ENCODE results near the gene TSPAN17.

The TSPAN17 gene

DNA sequence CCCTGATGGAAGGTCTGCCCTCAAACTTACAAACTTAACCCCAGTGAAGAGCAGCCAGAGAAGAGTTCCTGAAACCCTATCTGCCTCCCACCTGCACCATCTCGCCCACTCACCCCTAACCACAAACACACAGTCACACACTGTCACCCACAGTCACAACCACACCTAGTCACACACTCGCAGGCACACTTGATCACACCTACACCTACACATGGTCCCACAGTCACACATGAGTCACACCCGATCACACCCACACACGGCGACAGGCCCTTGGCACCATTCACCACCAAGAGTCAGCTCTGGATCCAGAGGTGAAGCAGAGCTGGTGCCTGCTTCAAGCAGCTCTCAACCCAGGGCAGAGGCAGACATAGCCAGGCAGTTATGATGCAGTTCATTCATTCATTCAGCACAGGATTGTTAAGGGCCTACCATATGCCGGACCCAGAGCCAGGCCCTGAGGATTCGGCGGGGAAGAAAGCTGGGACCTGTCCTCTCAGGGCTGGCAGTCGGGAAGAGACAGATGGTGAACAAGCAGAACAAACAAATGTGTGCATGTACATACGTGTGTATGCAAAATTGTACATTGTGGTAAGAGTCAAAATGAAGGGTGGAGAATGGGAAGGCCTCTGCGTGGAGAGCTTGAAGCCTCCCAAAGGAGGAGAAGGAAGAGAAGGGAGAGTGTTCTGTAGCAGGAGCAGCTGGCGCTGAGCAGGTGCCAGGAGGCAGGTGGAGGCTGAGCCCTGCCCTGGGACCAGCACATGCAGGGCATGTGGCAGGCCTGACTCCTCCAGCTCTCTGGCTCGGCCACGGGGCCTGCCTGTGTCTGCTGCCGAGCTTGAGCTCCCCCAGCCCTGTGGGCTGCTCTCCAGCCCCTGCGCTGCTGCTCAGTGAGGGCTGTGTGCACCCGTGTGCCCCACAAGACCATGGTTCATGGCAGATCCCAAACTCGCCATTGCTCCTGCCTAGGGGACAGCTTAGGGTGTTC lies 6.4 kb downstream of the TSPAN17 start:
- H3K4me3 ChIP-seq (ENCODE audit: low read length), result no peak overlapping the region
- no peak for TF ChIP-seq ZNF274 (IDR thresholded peaks at IDR 0.05; ENCODE audit: low read depth, low read length)

DNA sequence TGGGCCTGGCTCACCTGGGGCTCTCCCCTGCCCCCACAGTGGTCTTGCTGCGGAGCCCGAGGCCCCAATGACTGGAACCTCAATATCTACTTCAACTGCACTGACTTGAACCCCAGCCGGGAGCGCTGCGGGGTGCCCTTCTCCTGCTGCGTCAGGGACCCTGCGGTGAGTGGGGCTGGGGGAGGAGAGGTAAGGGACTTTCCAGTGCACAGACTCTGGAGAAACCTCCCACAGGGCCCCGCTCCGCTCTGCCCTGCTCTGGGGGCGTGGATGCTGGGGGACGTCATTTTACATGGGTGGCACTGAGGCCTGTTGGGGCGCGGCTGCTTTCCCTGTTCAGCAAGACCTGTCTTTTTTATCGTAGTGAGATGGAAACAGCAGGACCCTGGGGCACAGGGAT lies 7.6 kb downstream of the TSPAN17 start:
- no peak overlapping the region for H3K4me3 ChIP-seq (ENCODE audit: low read length)
- no peak for TF ChIP-seq ZNF274 (IDR thresholded peaks at IDR 0.05; ENCODE audit: low read depth, low read length)

DNA sequence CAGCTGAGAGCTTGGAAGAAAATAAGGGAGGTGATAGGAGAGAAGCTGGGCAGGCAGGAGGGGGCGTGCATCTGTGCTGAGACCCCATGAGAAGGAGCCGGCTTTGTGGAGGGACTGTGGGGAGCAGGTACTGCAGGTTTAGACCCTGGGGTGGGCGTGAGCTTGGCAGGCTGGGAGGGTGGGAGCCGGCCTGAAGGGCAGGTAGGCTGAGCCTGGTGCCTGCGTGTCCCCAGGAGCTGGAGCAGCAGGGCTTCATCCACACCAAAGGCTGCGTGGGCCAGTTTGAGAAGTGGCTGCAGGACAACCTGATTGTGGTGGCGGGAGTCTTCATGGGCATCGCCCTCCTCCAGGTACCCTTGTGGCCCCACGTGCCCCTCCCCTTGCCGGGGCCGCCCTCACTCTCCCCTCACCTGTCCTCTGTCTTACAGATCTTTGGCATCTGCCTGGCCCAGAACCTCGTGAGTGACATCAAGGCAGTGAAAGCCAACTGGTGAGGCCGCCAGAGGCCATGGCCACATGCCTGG lies 9.2 kb downstream of the TSPAN17 start:
- H3K4me3 ChIP-seq (ENCODE audit: low read length), result no peak overlapping the region
- no peak for TF ChIP-seq ZNF274 (IDR thresholded peaks at IDR 0.05; ENCODE audit: low read depth, low read length)

DNA sequence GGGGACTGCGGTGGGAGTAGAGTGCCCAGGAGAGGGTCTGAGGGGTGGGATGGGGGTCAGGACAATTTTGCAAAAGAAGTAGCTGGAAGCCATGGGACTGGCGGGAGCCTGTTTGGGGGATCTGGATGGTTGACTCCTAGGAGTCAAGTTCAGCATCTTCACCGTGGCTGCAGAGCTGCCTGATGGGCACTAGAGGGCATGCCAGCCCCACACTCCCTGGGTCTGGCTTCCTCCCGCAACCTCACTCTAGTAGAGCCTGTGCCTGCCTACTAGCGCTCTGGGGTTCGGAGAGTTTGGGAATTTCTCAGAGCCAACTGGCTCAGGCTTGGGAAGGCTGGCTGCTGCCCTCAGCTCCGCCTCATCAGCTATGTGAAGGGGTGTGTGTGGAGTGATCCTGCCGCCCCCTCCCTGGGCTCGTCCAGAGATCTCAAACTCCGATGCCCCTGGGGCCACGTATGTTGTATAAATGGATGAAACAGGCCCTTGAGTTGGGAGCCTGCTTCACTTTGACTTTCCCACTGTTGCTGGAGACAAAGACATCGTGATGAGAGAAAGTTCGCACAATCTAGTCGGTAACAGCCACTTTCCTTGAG lies 10.8 kb downstream of the TSPAN17 start:
- TF ChIP-seq ZNF274 (IDR thresholded peaks at IDR 0.05; ENCODE audit: low read depth, low read length), result no peak
- no peak overlapping the region for H3K4me3 ChIP-seq (ENCODE audit: low read length)

DNA sequence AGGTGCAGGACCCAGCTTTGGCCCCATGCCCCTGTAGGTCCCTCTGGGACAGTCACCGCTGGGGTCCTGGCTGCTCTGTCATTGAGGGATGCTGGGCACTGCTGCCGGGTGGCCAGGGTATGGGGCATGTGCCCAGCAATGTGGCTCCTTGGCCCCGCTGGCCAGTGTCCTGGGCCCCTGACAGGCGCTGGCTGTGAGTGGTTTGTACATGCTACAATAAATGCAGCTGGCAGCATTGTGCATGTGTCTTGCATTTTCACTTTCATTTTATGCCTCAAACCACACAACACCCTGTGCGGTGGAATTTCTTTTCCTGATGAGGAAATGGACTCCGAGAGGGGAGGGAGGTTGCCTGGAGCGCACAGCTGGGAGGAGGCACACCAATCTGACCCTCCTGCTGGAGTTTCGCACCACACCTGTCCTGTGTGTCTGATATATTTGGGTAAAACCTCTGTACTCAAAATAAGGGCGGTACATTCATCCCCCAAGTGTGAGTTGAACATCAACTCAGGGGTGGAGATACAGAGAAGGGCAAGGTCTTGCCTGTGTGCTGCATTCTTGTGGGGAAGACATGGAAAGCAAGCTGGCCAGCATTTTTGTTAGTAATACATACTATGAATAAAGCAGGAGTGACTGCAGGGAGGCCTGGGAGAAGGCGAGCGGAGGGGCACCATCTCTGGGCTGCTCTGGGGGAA lies 11.7 kb downstream of the TSPAN17 start:
- TF ChIP-seq ZNF274 (IDR thresholded peaks at IDR 0.05; ENCODE audit: low read depth, low read length), result no peak
- H3K4me3 ChIP-seq (ENCODE audit: low read length), result no peak overlapping the region; the same call in 1 of the 2 replicates

DNA sequence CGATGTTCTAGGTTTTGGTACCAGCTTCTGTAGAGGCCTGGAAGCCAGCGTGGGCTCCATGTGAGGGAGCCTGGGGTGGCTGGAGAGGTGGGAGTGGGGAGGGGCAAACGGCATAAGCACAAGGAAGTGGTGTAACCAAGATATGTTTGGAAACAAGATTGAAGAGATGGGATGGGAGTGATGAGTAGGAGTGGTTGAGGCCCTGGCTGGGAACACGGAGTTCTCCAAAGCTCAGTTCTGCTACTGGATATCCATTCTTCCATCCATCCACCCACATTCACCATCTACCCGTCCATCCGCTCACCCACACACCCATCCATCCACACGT lies 12.2 kb downstream of the TSPAN17 start:
- no peak for TF ChIP-seq ZNF274 (IDR thresholded peaks at IDR 0.05; ENCODE audit: low read depth, low read length)
- H3K4me3 ChIP-seq (ENCODE audit: low read length), result no peak overlapping the region

DNA sequence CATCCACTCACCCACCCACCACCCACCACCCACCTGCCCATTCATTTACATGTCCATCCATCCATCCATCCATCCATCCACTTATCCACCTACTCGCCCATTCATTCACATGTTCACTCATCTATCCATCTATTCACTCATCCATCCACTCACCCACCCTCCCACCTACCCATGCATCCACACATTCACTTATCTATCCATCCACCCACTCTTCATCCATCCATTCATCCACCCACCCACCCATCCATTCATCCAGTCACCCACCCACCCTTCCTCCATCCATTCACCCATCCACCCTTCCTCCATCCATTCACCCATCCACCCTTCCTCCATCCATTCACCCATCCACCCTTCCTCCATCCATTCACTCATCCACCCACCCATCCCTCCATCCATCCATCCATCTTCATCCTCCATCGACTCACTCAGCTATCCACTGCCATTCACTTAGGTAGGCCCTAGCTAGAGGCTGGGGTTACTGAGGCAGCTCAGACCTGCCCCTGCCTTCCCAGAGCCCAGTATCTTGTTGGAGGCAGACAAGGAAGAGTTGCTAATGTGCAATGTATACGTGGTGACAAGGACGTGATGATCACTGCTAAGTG lies 12.7 kb downstream of the TSPAN17 start:
- TF ChIP-seq ZNF274 (IDR thresholded peaks at IDR 0.05; ENCODE audit: low read depth, low read length), result no peak
- H3K4me3 ChIP-seq (ENCODE audit: low read length), result no peak overlapping the region

DNA sequence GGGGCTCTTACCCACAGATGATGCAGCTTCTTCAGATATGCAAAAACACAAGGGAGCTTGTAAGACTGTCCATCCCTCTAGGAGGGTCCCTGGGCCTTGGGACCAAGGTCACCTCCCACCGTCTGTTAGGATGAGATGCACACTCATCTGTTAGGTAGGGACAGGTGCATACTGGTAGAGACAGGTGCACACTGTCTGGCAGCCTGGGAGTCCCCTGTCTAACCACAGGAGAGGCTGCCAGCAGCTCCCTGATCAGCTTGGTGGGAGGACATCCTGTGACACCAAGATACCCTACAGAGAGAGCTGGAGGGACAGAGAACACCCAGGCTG lies 13.2 kb downstream of the TSPAN17 start:
- no peak overlapping the region for H3K4me3 ChIP-seq (ENCODE audit: low read length)
- TF ChIP-seq ZNF274 (IDR thresholded peaks at IDR 0.05; ENCODE audit: low read depth, low read length), result no peak

DNA sequence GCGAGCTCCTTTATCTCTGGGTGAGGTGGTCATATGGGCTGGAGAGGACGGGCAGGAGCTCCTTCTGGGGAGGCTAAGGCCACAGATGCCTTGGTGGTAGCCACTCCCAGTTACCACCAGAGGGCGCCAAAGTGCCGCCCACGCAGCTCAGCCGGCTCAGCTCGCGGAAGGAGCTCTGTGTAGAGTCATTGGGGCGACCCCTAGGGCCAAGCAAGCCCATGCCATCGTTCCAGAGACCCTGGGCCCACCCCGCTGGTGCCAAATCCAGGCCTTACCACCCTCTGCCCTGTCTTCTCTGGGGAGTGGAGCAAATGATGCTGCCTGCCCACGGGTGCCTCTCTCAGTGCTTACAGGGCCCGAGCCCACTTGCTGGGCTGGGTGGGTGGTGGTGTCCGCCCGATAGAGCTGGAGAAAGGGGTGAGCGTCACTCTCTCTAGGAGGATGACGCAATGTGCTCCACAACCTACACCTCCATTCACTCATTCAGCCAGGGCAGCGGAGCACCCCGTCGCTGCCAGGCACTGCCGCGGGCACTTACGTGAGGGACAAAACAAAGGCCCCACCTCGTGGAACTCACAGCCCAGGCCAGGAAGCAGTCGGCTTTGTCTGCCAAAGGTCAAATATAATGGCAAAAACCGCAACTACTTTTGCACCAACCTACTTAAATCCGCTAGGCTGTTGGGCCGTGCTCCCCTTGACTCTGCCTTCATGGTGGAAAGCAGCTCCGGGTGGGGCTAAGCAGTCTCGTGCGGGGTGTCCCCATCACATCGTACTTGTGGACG lies 13.8 kb downstream of the TSPAN17 start:
- H3K4me3 ChIP-seq (ENCODE audit: low read length), result no peak overlapping the region
- TF ChIP-seq ZNF274 (IDR thresholded peaks at IDR 0.05; ENCODE audit: low read depth, low read length), result no peak

DNA sequence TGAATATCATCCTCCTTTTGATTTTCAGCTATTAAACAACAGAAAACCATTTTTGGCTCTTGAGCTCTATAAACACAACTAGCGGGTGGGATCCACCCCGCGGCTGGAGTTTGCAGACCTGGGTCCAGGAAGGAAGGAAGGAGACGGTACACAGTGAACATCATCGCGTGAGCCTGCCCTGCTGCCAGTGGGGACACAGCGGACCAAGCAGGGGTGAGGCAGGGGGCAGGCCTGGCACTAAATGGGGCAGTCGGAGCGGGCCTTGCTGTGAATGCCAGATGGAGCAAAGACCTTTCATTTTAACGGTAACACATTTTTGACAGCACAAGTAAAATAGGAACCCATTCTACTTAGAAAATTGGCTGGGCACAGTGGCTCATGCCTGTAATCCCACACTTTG lies 14.4 kb downstream of the TSPAN17 start:
- no peak for TF ChIP-seq ZNF274 (IDR thresholded peaks at IDR 0.05; ENCODE audit: low read depth, low read length)
- no peak overlapping the region for H3K4me3 ChIP-seq (ENCODE audit: low read length)

DNA sequence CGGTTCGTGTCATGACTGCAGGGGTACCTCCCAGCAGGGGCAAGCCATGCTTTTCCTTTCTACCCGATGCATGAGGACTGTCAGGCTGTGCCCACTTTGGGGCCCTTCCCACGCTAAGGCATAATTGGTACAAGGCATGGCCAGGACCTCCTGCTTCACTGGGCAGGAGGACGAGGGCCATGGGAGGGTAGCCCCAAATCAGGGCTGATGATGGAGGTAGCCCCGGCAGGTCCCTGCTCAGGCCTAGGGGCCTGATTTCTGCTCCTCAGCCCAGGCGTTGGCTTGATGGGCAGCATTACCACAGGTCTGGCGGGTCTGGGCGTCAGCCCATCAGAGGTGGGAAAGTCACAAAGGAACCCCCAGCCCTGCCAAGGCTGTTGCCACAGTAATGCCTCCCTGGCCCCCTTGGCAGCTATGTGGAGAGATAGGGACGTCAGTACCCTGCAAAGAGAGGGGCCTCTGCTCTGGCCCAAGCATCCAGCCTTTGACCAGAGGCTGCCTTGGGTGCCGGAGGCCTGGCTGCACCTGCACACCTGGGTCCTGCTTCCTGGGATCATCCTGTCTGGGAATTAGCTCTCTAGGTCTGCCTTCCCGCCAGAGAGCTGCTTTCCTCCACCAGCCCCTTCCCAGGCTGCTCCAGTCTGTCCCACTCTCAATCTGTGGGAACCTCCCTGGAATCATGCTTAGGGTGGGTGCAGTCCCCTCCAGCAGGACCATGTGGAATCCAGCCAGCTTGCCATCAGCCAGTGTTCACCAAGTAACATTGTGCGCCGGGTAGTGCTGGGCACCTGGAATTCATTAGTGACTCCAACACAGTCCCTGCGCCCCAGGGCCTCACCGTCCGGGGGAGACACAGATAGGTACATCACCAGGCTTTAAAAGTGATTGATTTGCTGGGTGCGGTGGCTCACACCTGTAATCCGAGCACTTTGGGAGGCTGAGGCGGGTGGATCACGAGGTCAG lies 15.4 kb downstream of the TSPAN17 start:
- H3K4me3 ChIP-seq (ENCODE audit: low read length), result no peak overlapping the region
- no peak for TF ChIP-seq ZNF274 (IDR thresholded peaks at IDR 0.05; ENCODE audit: low read depth, low read length)

DNA sequence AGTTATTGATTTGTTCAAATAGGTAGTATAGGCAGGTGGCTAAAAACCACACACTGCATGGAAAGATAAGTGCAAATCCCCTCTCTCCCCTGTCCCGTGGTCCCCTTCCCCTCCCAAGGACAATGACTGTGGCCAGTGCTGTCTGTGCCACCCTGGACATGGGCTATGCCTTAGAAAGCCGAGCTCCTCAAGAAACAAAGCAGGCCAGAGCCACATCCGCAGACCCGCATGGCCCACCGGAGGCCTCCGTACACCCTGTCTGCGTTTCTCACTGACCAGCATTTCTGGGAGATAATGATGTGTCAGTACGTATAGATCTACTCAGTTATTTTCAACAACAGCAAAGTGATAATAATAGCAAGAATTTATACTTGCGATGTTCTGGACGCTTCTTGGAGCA lies 16.3 kb downstream of the TSPAN17 start:
- no peak overlapping the region for H3K4me3 ChIP-seq (ENCODE audit: low read length)
- no peak for TF ChIP-seq ZNF274 (IDR thresholded peaks at IDR 0.05; ENCODE audit: low read depth, low read length)

DNA sequence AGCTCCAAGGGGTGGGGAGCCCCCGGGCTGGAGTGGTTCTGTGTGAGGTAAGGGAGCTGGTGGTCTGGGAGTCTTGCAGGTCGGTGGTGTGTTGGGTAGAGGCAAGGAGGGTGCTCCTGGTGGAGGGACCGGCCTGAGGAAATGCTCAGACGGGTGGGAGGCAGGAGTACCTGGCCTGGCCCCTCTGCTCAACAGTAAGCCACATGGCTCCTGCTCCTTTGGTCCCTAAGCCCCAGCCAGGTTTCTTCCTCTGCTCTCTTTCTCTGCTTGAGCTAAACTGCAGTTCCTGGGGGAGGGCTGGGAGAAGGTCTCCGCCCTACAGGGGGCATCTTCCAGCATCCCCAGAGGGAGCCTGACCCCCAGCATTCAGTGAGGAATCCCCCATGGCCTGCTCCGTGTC lies 17.2 kb downstream of the TSPAN17 start:
- TF ChIP-seq ZNF274 (IDR thresholded peaks at IDR 0.05; ENCODE audit: low read depth, low read length), result no peak
- no peak overlapping the region for H3K4me3 ChIP-seq (ENCODE audit: low read length)

All from GM08714 (cell line).